Thoracic aorta (tissue), 2 donors: ENCODE data around the gene AGAP9. TPM values are rescaled to one million over a fixed set of nuclear protein-coding genes. Genes with fewer than 3 reads are reported as not detected.

ENCODE experiments used
- ATAC-seq: fragments of 150-250 bp; one replicate; pipeline ENCODE4 v1.8.0; 2017; ENCODE audit warnings: low read depth; ENCODE audit not compliant: insufficient number of reproducible peaks, low FRiP score
- DNase-seq: peaks from one replicate; pipeline ENCODE4 v3.0.0-alpha.2; 2020; ENCODE audit warnings: low spot score
- H3K27ac ChIP-seq, 2 donors: fragments of 200-600 bp; sonication (generic); 1 replicate in 1 of 2; 2 replicates in 1 of 2; pipeline ENCODE4 v1.5.1; 2016; ENCODE audit warnings: mild to moderate bottlenecking in 2 of 2, moderate library complexity in 2 of 2
- H3K27me3 ChIP-seq: fragments of 200-600 bp; sonication (generic); replicated peaks from 2 replicates; pipeline ENCODE4 v1.6.0; 2016; ENCODE audit warnings: mild to moderate bottlenecking; ENCODE audit not compliant: insufficient read depth
- H3K36me3 ChIP-seq: fragments of 200-600 bp; sonication (generic); one replicate; pipeline ENCODE4 v1.5.1; 2016
- H3K4me1 ChIP-seq, 2 donors: fragments of 200-600 bp; sonication (generic); 1 replicate in 1 of 2; 2 replicates in 1 of 2; pipeline versions ENCODE4 v1.5.1 to v1.6.0; 2016; ENCODE audit warnings: low read depth in 2 of 2, mild to moderate bottlenecking in 1 of 2; ENCODE audit not compliant: control insufficient read depth in 1 of 2
- H3K4me3 ChIP-seq: fragments of 200-600 bp; sonication (generic); 2 replicates; pipeline ENCODE4 v1.5.1; 2016; ENCODE audit warnings: mild to moderate bottlenecking
- H3K9me3 ChIP-seq: fragments of 200-600 bp; sonication (generic); 2 replicates; pipeline ENCODE4 v1.5.1; 2016
- CTCF ChIP-seq: fragments of 200-600 bp; sonication (generic); IDR thresholded peaks from one replicate; pipeline ENCODE4 v1.5.1; 2019; ENCODE audit warnings: antibody characterized with exemption
- total RNA-seq, 2 donors: library from RNA; depleted of rRNA; stranded (reverse); fragments of >200 nt; gene quantifications; one replicate each; pipeline versions ENCODE4 v1.1.0 to v1.2.3, GENCODE V29; 2016

AGAP9 gene
- total RNA-seq, 2 donors from 2014 or later, result 8.9 to 13.9 TPM

GRCh38 chr10:47453141-47454007, 70.1 kb downstream of the AGAP9 start:
- no peak overlapping the region for H3K27ac ChIP-seq
- no peak for TF ChIP-seq CTCF
- no peaks in the 10 kb centered on the region for H3K4me1 ChIP-seq
- no peak overlapping the region for H3K4me3 ChIP-seq
- H3K9me3 ChIP-seq, result no peaks in the 10 kb centered on the region
- no peak for DNase-seq
- ATAC-seq, result no peak
- no peaks in the 10 kb centered on the region for H3K36me3 ChIP-seq
- no peaks in the 10 kb centered on the region for H3K27me3 ChIP-seq

- DNase-seq (no peak), ATAC-seq (no peak)
- no peak for TF ChIP-seq CTCF
- Histone ChIP-seq H3K4me3 (no peak overlapping the region), H3K27me3 (no peaks in the 10 kb centered on the region), H3K36me3 (no peaks in the 10 kb centered on the region), H3K4me1 (no peaks in the 10 kb centered on the region), H3K27ac (no peak overlapping the region), H3K9me3 (no peaks in the 10 kb centered on the region)
Measured at GRCh38 chr10:47452495-47453140, 70.8 kb downstream of the AGAP9 start.

- no peak for DNase-seq
- TF ChIP-seq CTCF, result no peak
- Histone ChIP-seq H3K27ac (no peak overlapping the region), H3K36me3 (no peaks in the 10 kb centered on the region), H3K9me3 (no peaks in the 10 kb centered on the region), H3K4me1 (no peaks in the 10 kb centered on the region), H3K27me3 (no peaks in the 10 kb centered on the region), H3K4me3 (no peak overlapping the region)
- ATAC-seq, result no peak
Measured at GRCh38 chr10:47451998-47452494, 71.4 kb downstream of the AGAP9 start.

Other genes with a start within 250 kb of the AGAP9 start
- 1 to 10 TPM; 2.4 to 2.5 TPM for gene GDF10, start 223.4 kb downstream of the AGAP9 start, total RNA-seq
- not detected for gene GDF2, start 201.2 kb downstream of the AGAP9 start, total RNA-seq
- gene RBP3, start 175.3 kb downstream of the AGAP9 start, total RNA-seq, result not detected
- not detected for gene ZNF488, start 139.3 kb downstream of the AGAP9 start, total RNA-seq
- gene ANXA8, start 39.5 kb downstream of the AGAP9 start, total RNA-seq, result not detected
- gene FAM25G, start 31.9 kb downstream of the AGAP9 start, total RNA-seq, result not detected
- 1 to 10 TPM; 1.8 to 5.3 TPM for gene SYT15B, start 240.0 kb upstream of the AGAP9 start, total RNA-seq